ENCODE results near the gene TXNDC16.
A peak's percentile ranks its signal among the peaks of the same experiment; 100 is the strongest.
"Not testable (repeated sequence)": the region's sequence is repeated elsewhere in the genome, so short reads cannot be mapped to it uniquely, and the experiment has no call there.

Gene TXNDC16

GRCh38 chr14:52494444-52494843 lies 57.9 kb downstream of the TXNDC16 start:
- no peak overlapping the region for H3K4me3 ChIP-seq (ENCODE audit: low read depth, low read length)
- no peaks in the 10 kb centered on the region for H3K27me3 ChIP-seq
- H3K36me3 ChIP-seq, result no peaks in the 10 kb centered on the region
- no peaks in the 10 kb centered on the region; the same call in 1 of the 2 replicates for H3K9me3 ChIP-seq
- no peak for DNase-seq
- no peaks in the 10 kb centered on the region for H3K4me1 ChIP-seq
- no peak for TF ChIP-seq CTCF (IDR thresholded peaks at IDR 0.05; ENCODE audit: low read depth, low read length)

- peaks cover 3% of the 10 kb centered on the region for H3K36me3 ChIP-seq
Observed at GRCh38 chr14:52485350-52485960, 66.8 kb downstream of the TXNDC16 start.

GRCh38 chr14:52481864-52482263 lies 70.4 kb downstream of the TXNDC16 start:
- no peaks in the 10 kb centered on the region for H3K27me3 ChIP-seq
- H3K36me3 ChIP-seq, result peaks cover 3% of the 10 kb centered on the region
- TF ChIP-seq CTCF (IDR thresholded peaks at IDR 0.05; ENCODE audit: low read depth, low read length), result no peak
- H3K4me3 ChIP-seq (ENCODE audit: low read depth, low read length), result no peak overlapping the region
- no peak for DNase-seq
- H3K9me3 ChIP-seq, result no peaks in the 10 kb centered on the region
- H3K4me1 ChIP-seq, result no peaks in the 10 kb centered on the region

More at GRCh38 chr14:52485350-52485960, 66.8 kb downstream of the TXNDC16 start:
- no peaks in the 10 kb centered on the region for H3K4me1 ChIP-seq
- no peaks in the 10 kb centered on the region for H3K9me3 ChIP-seq
- no peaks in the 10 kb centered on the region for H3K27me3 ChIP-seq
- no peak overlapping the region for H3K4me3 ChIP-seq (ENCODE audit: low read depth, low read length)
- no peak for DNase-seq
- no peak for TF ChIP-seq CTCF (IDR thresholded peaks at IDR 0.05; ENCODE audit: low read depth, low read length)

GRCh38 chr14:52473557-52473956 lies 78.7 kb downstream of the TXNDC16 start:
- no peak for DNase-seq
- peaks cover 7% of the 10 kb centered on the region for H3K4me1 ChIP-seq
- no peaks in the 10 kb centered on the region; the same call in 1 of the 2 replicates for H3K36me3 ChIP-seq
- H3K4me3 ChIP-seq (ENCODE audit: low read depth, low read length), result no peak overlapping the region
- peak; percentile 44 for TF ChIP-seq CTCF (IDR thresholded peaks at IDR 0.05; ENCODE audit: low read depth, low read length)
- no peaks in the 10 kb centered on the region for H3K9me3 ChIP-seq
- H3K27me3 ChIP-seq, result no peaks in the 10 kb centered on the region

GRCh38 chr14:52472728-52473127 lies 79.6 kb downstream of the TXNDC16 start:
- DNase-seq, result no peak
- TF ChIP-seq CTCF (IDR thresholded peaks at IDR 0.05; ENCODE audit: low read depth, low read length), result no peak
- no peaks in the 10 kb centered on the region for H3K27me3 ChIP-seq
- H3K4me3 ChIP-seq (ENCODE audit: low read depth, low read length), result no peak overlapping the region
- H3K4me1 ChIP-seq, result peaks cover 7% of the 10 kb centered on the region
- no peaks in the 10 kb centered on the region for H3K9me3 ChIP-seq
- H3K36me3 ChIP-seq, result no peaks in the 10 kb centered on the region

GRCh38 chr14:52472251-52472650 lies 80.1 kb downstream of the TXNDC16 start:
- not testable (repeated sequence) for H3K36me3 ChIP-seq; DNase-seq; H3K4me1 ChIP-seq; H3K9me3 ChIP-seq; H3K27me3 ChIP-seq; H3K4me3 ChIP-seq (ENCODE audit: low read depth, low read length)
